Left ventricle myocardium superior (tissue), 1 donor: Measurements from ENCODE around the gene CARNS1. TPM values are rescaled to one million over a fixed set of nuclear protein-coding genes. Genes with fewer than 3 reads are reported as not detected.
"Not testable (repeated sequence)": the region's sequence is repeated elsewhere in the genome, so short reads cannot be mapped to it uniquely, and the experiment has no call there.

Experiments
- ATAC-seq: fragments of 200-7000 bp; cut with Tn5 transposase; one replicate; pipeline ENCODE4 v1.9.1; 2020; ENCODE audit warnings: mild to moderate bottlenecking, moderate library complexity
- DNase-seq: peaks from one replicate; pipeline ENCODE4 v3.0.0-alpha.2; 2020
- intact Hi-C: fragments of 100-400 bp; cut with micrococcal nuclease; formaldehyde crosslinking; loops from one replicate; pipeline ENCODE4 v1.11.0; 2022
- total RNA-seq: library from RNA; stranded (reverse); fragmentation: NEBNext Ultra II Directional; extraction: Animal tissue kit (Norgen Biotek cat#: 25700); gene quantifications from one replicate; pipeline ENCODE4 v1.2.1, GENCODE V29; 2021
- donor health status: DM: no; HTN: yes; CAD: no; lungs with severe emphysema.

Gene CARNS1
- total RNA-seq, 1 donor from 2014 or later: 18.0 TPM

GRCh38 chr11:67420646-67421429 is 5.4 kb downstream of the CARNS1 start:
- ATAC-seq (peak; percentile 90), DNase-seq (peak; percentile 99)
- intact Hi-C loops: no loop called here

GRCh38 chr11:67421430-67422031 is 6.1 kb downstream of the CARNS1 start:
- DNase-seq (no peak), ATAC-seq (no peak)
- intact Hi-C loops: no loop called here

- no peak for DNase-seq
- intact Hi-C loops: no loop called here
- ATAC-seq: no peak
Measured at GRCh38 chr11:67422891-67423290, 7.4 kb downstream of the CARNS1 start.

GRCh38 chr11:67423466-67423865 is 8.0 kb downstream of the CARNS1 start:
- DNase-seq (no peak), ATAC-seq (no peak)
- intact Hi-C loops: no loop called here

- intact Hi-C loops: no loop called here
Measured at GRCh38 chr11:67423891-67424613, 8.6 kb downstream of the CARNS1 start.

GRCh38 chr11:67427364-67427859 is 11.9 kb downstream of the CARNS1 start:
- DNase-seq, intact Hi-C loops, ATAC-seq: not testable (repeated sequence)

More at GRCh38 chr11:67423891-67424613, 8.6 kb downstream of the CARNS1 start:
- DNase-seq: no peak
- no peak for ATAC-seq

GRCh38 chr11:67428052-67429001 is 12.8 kb downstream of the CARNS1 start, which contains the start of gene RPS6KB2:
TSS of gene RPS6KB2 (plus strand) at chr11:67428494. CDS start at chr11:67428546, 52 bp downstream.
- ATAC-seq (peak; percentile 91), DNase-seq (peak; percentile 99)
- intact Hi-C loops: no loop called here

- DNase-seq: no peak
- intact Hi-C loops: no loop called here
- no peak for ATAC-seq
Measured at GRCh38 chr11:67429038-67429668, 13.7 kb downstream of the CARNS1 start.

GRCh38 chr11:67429722-67430121 is 14.2 kb downstream of the CARNS1 start:
- intact Hi-C loops: no loop called here
- DNase-seq (no peak), ATAC-seq (no peak)

GRCh38 chr11:67431346-67432249 is 16.1 kb downstream of the CARNS1 start:
- ATAC-seq: no peak
- intact Hi-C loops: no loop called here
- no peak for DNase-seq

- intact Hi-C loops: no loop called here
- DNase-seq: no peak
- ATAC-seq: no peak
Measured at GRCh38 chr11:67432655-67433349, 17.3 kb downstream of the CARNS1 start.

GRCh38 chr11:67433536-67434394 is 18.3 kb downstream of the CARNS1 start:
- intact Hi-C loops: no loop called here
- ATAC-seq (no peak), DNase-seq (no peak)

- ATAC-seq (no peak), DNase-seq (no peak)
- intact Hi-C loops: no loop called here
Measured at GRCh38 chr11:67434395-67434881, 19.0 kb downstream of the CARNS1 start.

GRCh38 chr11:67435031-67435726 is 19.7 kb downstream of the CARNS1 start:
- DNase-seq (no peak), ATAC-seq (no peak)
- intact Hi-C loops: no loop called here
